K562 (cell line): Measurements from ENCODE around the gene NYAP2. TPM values are rescaled to one million over a fixed set of nuclear protein-coding genes. Genes with fewer than 3 reads are reported as not detected.
A peak's percentile ranks its signal among the peaks of the same experiment; 100 is the strongest.

Experiments used
- ATAC-seq: fragments of 200-7000 bp; cut with Tn5 transposase; 3 replicates; pipeline ENCODE4 v1.9.1; 2020; ENCODE audit warnings: moderate library complexity
- BruUV-seq: library from RNA; stranded (reverse); fragments of 400-500 nt; replicated peaks from 2 replicates; lab custom pipeline; 2021; lab: Mats Ljungman, UMichigan
- CTCF ChIA-PET: fragments of 300-600 bp; formaldehyde crosslinking; extraction: SDS; loops from one replicate; lab custom pipeline; 2021; ENCODE audit warnings: low intra/inter-chr PET ratio; lab: Yijun Ruan, JAX
- POLR2A ChIA-PET: fragments of 300-600, 350-650 bp; sonication (Branson Sonifier 250); formaldehyde crosslinking; extraction: SDS; loops from one replicate; lab custom pipeline; 2021; ENCODE audit warnings: antibody characterized with exemption, inconsistent platforms; lab: Yijun Ruan, JAX
- DNase-seq, 4 experiments: peaks; one replicate each; pipeline versions ENCODE4 v3.0.0 to v3.0.0-alpha.2; 2011 to 2018; ENCODE audit warnings: low spot score in 3 of 4, mixed read lengths in 3 of 4; ENCODE audit errors: extremely low read depth in 1 of 4
- FAIRE-seq: peaks from 2 replicates; lab custom pipeline; 2011; peaks lifted over from hg19 to GRCh38; lab: Jason Lieb, UNC
- H2AFZ ChIP-seq: 2 replicates; pipeline ENCODE4 v1.6.0; 2011; ENCODE audit warnings: low read depth, low read length, control low read depth, inconsistent platforms
- H3K27ac ChIP-seq: fragments of 200-600 bp; 3 replicates; pipeline ENCODE4 v1.8.0; 2011; ENCODE audit warnings: low read depth, mild to moderate bottlenecking, control low read depth, inconsistent platforms, low read length, moderate library complexity, mixed read lengths; ENCODE audit errors: extremely low read depth
- H3K27me3 ChIP-seq, 2 experiments: fragments of 300-600 bp in 1 of 2; 2 replicates in 1 of 2; 3 replicates in 1 of 2; pipeline versions ENCODE4 v1.6.0 to v1.8.0; 2011; ENCODE audit warnings: inconsistent platforms in 2 of 2, low read length in 2 of 2, mild to moderate bottlenecking in 1 of 2, mixed read lengths in 1 of 2, moderate library complexity in 1 of 2; ENCODE audit not compliant: control insufficient read depth in 2 of 2, insufficient read depth in 2 of 2
- H3K36me3 ChIP-seq: fragments of 300-600 bp; 3 replicates; pipeline ENCODE4 v1.8.0; 2011; ENCODE audit warnings: mild to moderate bottlenecking, low read length, inconsistent platforms; ENCODE audit not compliant: control insufficient read depth, insufficient read depth
- H3K4me1 ChIP-seq, 2 experiments: fragments of 200-600 bp in 1 of 2; replicated peaks in 1 of 2; 2 replicates in 1 of 2; 3 replicates in 1 of 2; pipeline versions ENCODE4 v1.5.1 to v1.8.0; 2011; ENCODE audit warnings: inconsistent platforms in 2 of 2, low read length in 2 of 2, mild to moderate bottlenecking in 1 of 2, mixed read lengths in 1 of 2, moderate library complexity in 1 of 2; ENCODE audit not compliant: control insufficient read depth in 2 of 2, insufficient read depth in 2 of 2
- H3K4me2 ChIP-seq: 2 replicates; pipeline ENCODE4 v1.6.1; 2011; ENCODE audit warnings: low read length, control low read depth, inconsistent platforms, mixed read lengths; ENCODE audit not compliant: insufficient read depth
- H3K4me3 ChIP-seq: fragments of 200-600 bp; sonication (generic), shearing (Covaris generic); 2 replicates; pipeline ENCODE4 v1.5.1; 2016; ENCODE audit warnings: control low read depth, inconsistent platforms
- H3K79me2 ChIP-seq: fragments of 200-600 bp; 3 replicates; pipeline ENCODE4 v1.8.0; 2011; ENCODE audit warnings: low read length, inconsistent platforms; ENCODE audit not compliant: control insufficient read depth, insufficient read depth
- H3K9ac ChIP-seq, 2 experiments: 2 replicates each; pipeline versions ENCODE4 v1.6.0 to v1.6.1; 2011; ENCODE audit warnings: low read depth in 2 of 2, low read length in 2 of 2, control low read depth in 1 of 2, inconsistent platforms in 1 of 2, mild to moderate bottlenecking in 1 of 2, mixed read lengths in 1 of 2; ENCODE audit not compliant: insufficient read depth in 1 of 2
- H3K9me1 ChIP-seq: one replicate; pipeline ENCODE4 v1.6.0; 2011; ENCODE audit warnings: inconsistent platforms, mild to moderate bottlenecking, low read length, moderate library complexity; ENCODE audit not compliant: control insufficient read depth, insufficient read depth
- H3K9me3 ChIP-seq: replicated peaks from 2 replicates; pipeline ENCODE4 v1.5.1; 2011; ENCODE audit warnings: low read depth, low read length, inconsistent platforms; ENCODE audit not compliant: control insufficient read depth, insufficient read depth
- H4K20me1 ChIP-seq: replicated peaks from 2 replicates; pipeline ENCODE4 v1.6.1; 2011; ENCODE audit warnings: low read length, inconsistent platforms, mixed read lengths; ENCODE audit not compliant: control insufficient read depth, insufficient read depth
- C11orf30 ChIP-seq: fragments of 450-650 bp; IDR thresholded peaks from 2 replicates; pipeline ENCODE4 v1.6.1; 2016; ENCODE audit warnings: low read depth, mild to moderate bottlenecking
- CEBPB ChIP-seq: fragments of 450-650 bp; IDR thresholded peaks from 2 replicates; pipeline ENCODE4 v1.6.1; 2016; ENCODE audit warnings: missing genetic modification characterization, missing compliant biosample characterization
- CTCF ChIP-seq, 3 experiments: IDR thresholded peaks in 2 of 3; conservative IDR thresholded peaks in 1 of 3; 2 replicates each; pipeline ENCODE4 v1.5.1; 2011 to 2012; ENCODE audit warnings: low read length in 3 of 3, mild to moderate bottlenecking in 3 of 3, control low read depth in 2 of 3, improper control_type of control experiment in 1 of 3, inconsistent platforms in 1 of 3, low read depth in 1 of 3, mixed read lengths in 1 of 3, moderate library complexity in 1 of 3; ENCODE audit not compliant: insufficient read depth in 2 of 3
- DMBX1 ChIP-seq: fragments of 250-450 bp; sonication (Bioruptor Pico); IDR thresholded peaks from 2 replicates; pipeline ENCODE4 v1.8.0; 2022; ENCODE audit warnings: inconsistent platforms, mild to moderate bottlenecking, moderate library complexity, borderline replicate concordance
- KLF13 ChIP-seq: fragments of 450-650 bp; IDR thresholded peaks from 2 replicates; pipeline ENCODE4 v1.6.1; 2016; ENCODE audit warnings: missing genetic modification characterization, low read depth, mild to moderate bottlenecking, missing compliant biosample characterization, moderate library complexity, borderline replicate concordance
- MAFG ChIP-seq: fragments of 450-650 bp; conservative IDR thresholded peaks from 2 replicates; pipeline ENCODE4 v1.6.1; 2016; ENCODE audit warnings: missing genetic modification characterization, missing compliant biosample characterization
- NFE2 ChIP-seq: IDR thresholded peaks from 2 replicates; pipeline ENCODE4 v1.6.1; 2014; ENCODE audit warnings: antibody characterized with exemption, low read depth
- ZNF316 ChIP-seq: fragments of 450-650 bp; IDR thresholded peaks from 2 replicates; pipeline ENCODE4 v1.6.1; 2016
- WGBS: fragments of 100-300 bp; shearing (Covaris generic); methylation state at CpG from one replicate; pipeline ENCODE4 v1.1.6; 2016; ENCODE audit warnings: low coverage, mixed read lengths; ENCODE audit not compliant: insufficient coverage; ENCODE audit errors: missing lambda C conversion rate; 5-methylcytosine and 5-hydroxymethylcytosine counted together
- in situ Hi-C: fragments of 300-500 bp; cut with MboI; formaldehyde crosslinking; loops from 4 replicates; pipeline ENCODE4 v1.15.0; 2018; ENCODE audit warnings: inconsistent platforms, mixed read lengths
- intact Hi-C: fragments of 100-400 bp; cut with micrococcal nuclease; formaldehyde crosslinking; loops from 2 replicates; pipeline ENCODE4 v1.14.2; 2022
- polyA plus RNA-seq, 8 experiments: library from polyadenylated mRNA; depleted of rRNA in 4 of 8; stranded (reverse) in 5 of 8; unstranded in 3 of 8; fragments of >200 nt; fragmentation: Nextera tagmentation in 2 of 8; fragmentation: Illumina TruSeq in 1 of 8; extraction: Ambion mirVana in 2 of 8; extraction: Trizol in 1 of 8; gene quantifications; 2 replicates each; pipeline versions ENCODE4 v1.2.1 to v1.2.3, GENCODE V29; 2011 to 2014; ENCODE audit warnings: inconsistent platforms in 1 of 8, missing spikeins in 1 of 8
- total RNA-seq, 7 experiments: library from RNA; depleted of rRNA in 6 of 7; stranded (reverse); fragments of >200 nt in 6 of 7; fragmentation: Illumina TruSeq in 2 of 7; extraction: Trizol in 2 of 7; gene quantifications; 2 replicates each; pipeline versions ENCODE4 v1.2.1 to v1.2.3, GENCODE V29; 2011 to 2021; ENCODE audit warnings: low replicate concordance in 1 of 7

Gene NYAP2
- total and polyA plus RNA-seq, 9 of the 15 experiments (the other 6 are each of a cell fraction or from before 2014, with no cell fraction given): 0.03 to 0.04 (median 0.04) TPM; not detected in 3

DNA sequence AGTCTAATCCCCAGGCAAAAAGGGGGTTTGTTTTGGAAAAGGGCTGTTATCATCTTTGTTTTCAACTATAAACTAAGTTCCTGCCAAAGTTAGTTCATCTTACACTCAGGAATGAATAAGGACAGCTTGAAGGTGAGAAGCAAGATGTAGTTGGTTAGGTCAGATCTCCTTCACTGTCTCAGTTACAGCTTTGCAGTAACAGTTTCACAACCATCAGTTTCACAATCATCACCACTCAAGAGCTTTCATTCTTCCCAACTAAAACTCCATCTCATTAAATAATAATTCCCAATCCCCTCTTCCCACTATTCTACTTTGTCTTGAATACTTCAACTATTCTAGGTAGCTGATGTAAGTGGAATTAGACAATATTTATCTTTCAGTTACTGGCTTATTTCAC is 200.9 kb downstream of the NYAP2 start:
- no TSS peak for BruUV-seq
- H3K4me3 ChIP-seq: no peak overlapping the region
- ChIA-PET CTCF (no interaction called here), POLR2A (no interaction called here)
- H3K27me3 ChIP-seq: no peaks in the 10 kb centered on the region
- H3K9me3 ChIP-seq: peaks cover 1% of the 10 kb centered on the region; the same call in 1 of the 2 replicates
- no peaks in the 10 kb centered on the region for H3K9me1 ChIP-seq
- H3K4me1 ChIP-seq: peaks cover 0 to 8% of the 10 kb centered on the region in 2 experiments; a peak in 2 of 5 replicates
- no peak overlapping the region for H3K4me2 ChIP-seq
- intact Hi-C loops (no loop called here), in situ Hi-C loops (no loop called here)
- no peaks in the 10 kb centered on the region for H4K20me1 ChIP-seq
- no peaks in the 10 kb centered on the region for H3K36me3 ChIP-seq
- peak; percentile 14; the same call in 1 of the 2 replicates for TF ChIP-seq DMBX1 (CRISPR knock-in tag)
- no peak for TF ChIP-seq KLF13
- TF ChIP-seq CEBPB (tag): peak; percentile 59; the same call in 1 of the 2 replicates
- no peak for FAIRE-seq
- 0 out of 2 replicates have a peak overlapping the region, but pooled peaks have one; percentile 45 for H2AFZ ChIP-seq
- H3K27ac ChIP-seq: no peak overlapping the region
- no peak for DNase-seq
- no peaks in the 10 kb centered on the region for H3K79me2 ChIP-seq
- H3K9ac ChIP-seq: peak overlapping the region in 1 of 2 experiments; percentile 14; a peak in 1 of 4 replicates
- ATAC-seq: no peak

- Histone ChIP-seq H3K4me1 (peaks cover 0 to 8% of the 10 kb centered on the region in 2 experiments; a peak in 2 of 5 replicates), H3K4me2 (no peak overlapping the region), H3K36me3 (no peaks in the 10 kb centered on the region), H3K27ac (no peak overlapping the region; the same call in 2 of the 3 replicates), H3K9me1 (no peaks in the 10 kb centered on the region), H3K4me3 (no peak overlapping the region), H3K9ac (peak overlapping the region in 1 of 2 experiments; percentile 14; a peak in 1 of 4 replicates), H3K79me2 (no peaks in the 10 kb centered on the region), H3K9me3 (peaks cover 1% of the 10 kb centered on the region; the same call in 1 of the 2 replicates), H2AFZ (0 out of 2 replicates have a peak overlapping the region, but pooled peaks have one; percentile 45), H4K20me1 (no peaks in the 10 kb centered on the region)
- in situ Hi-C loops (no loop called here), intact Hi-C loops (no loop called here)
- ChIA-PET CTCF (no interaction called here), POLR2A (no interaction called here)
- ATAC-seq: no peak; the same call in 2 of the 3 replicates
- WGBS: 10% methylated on average over 2 of the region's 4 CpGs
- BruUV-seq: no TSS peak
- FAIRE-seq: no peak
- TF ChIP-seq CTCF (IDR thresholded peaks at IDR 0.05 in 2 of 3, conservative IDR thresholded peaks at IDR 0.05 in 1 of 3; ENCODE audit: insufficient read depth in 2 of 3, low read depth in 1 of 3, low read length in 3 of 3) (no peak), MAFG (tag) (peak; percentile 79), C11orf30 (peak; percentile 57; the same call in 1 of the 2 replicates), ZNF316 (peak; percentile 81), NFE2 (peak; percentile 58)
- TF ChIP-seq, all 486 proteins: peak for 4
- no peak for DNase-seq
- H3K27me3 ChIP-seq: no peaks in the 10 kb centered on the region
These were observed 201.4 kb downstream of the NYAP2 start for GRCh38 chr2:225600865-225601264.
